HCT116 (cell line): ENCODE results near the gene GALE.

Experiments
- CTCF ChIP-seq, 3 experiments: fragments of 200-600 bp in 1 of 3; sonication (generic) in 1 of 3; IDR thresholded peaks in 2 of 3; conservative IDR thresholded peaks in 1 of 3; 2 replicates each; pipeline ENCODE4 v1.5.1; 2012 to 2017; ENCODE audit warnings: low read depth in 2 of 3, low read length in 2 of 3, antibody characterized with exemption in 1 of 3, borderline replicate concordance in 1 of 3, control low read depth in 1 of 3, mild to moderate bottlenecking in 1 of 3, mixed read lengths in 1 of 3, mixed run types in 1 of 3, moderate library complexity in 1 of 3; ENCODE audit not compliant: insufficient read depth in 1 of 3
- EZH2phosphoT487 ChIP-seq: fragments of 200-600 bp; IDR thresholded peaks from 2 replicates; pipeline ENCODE4 v1.6.1; 2018; ENCODE audit warnings: antibody characterized with exemption, borderline replicate concordance
- POLR2A ChIP-seq: IDR thresholded peaks from 2 replicates; pipeline ENCODE4 v1.7.0; 2011; ENCODE audit warnings: borderline replicate concordance; ENCODE audit not compliant: insufficient read depth, insufficient read length; ENCODE audit errors: extremely low read depth
- TCF7L2 ChIP-seq: IDR thresholded peaks from 2 replicates; pipeline ENCODE4 v1.7.0; 2011; ENCODE audit warnings: borderline replicate concordance, inconsistent platforms; ENCODE audit not compliant: insufficient read depth, insufficient read length; ENCODE audit errors: extremely low read depth
- ZBTB33 ChIP-seq: IDR thresholded peaks from 2 replicates; pipeline ENCODE4 v1.6.1; 2011; ENCODE audit warnings: mild to moderate bottlenecking, low read length, moderate library complexity; ENCODE audit not compliant: insufficient replicate concordance; ENCODE audit errors: extremely low read depth
- ZFX ChIP-seq: fragments of 450-650 bp; IDR thresholded peaks from 2 replicates; pipeline ENCODE4 v1.6.1; 2017

GRCh38 chr1:23803674-23804073 is 3.1 kb upstream of the GALE start:
- TF ChIP-seq EZH2phosphoT487 (no peak), TCF7L2 (no peak), CTCF (IDR thresholded peaks at IDR 0.05 in 2 of 3, conservative IDR thresholded peaks at IDR 0.05 in 1 of 3; ENCODE audit: borderline replicate concordance in 1 of 3, insufficient read depth in 1 of 3, low read depth in 2 of 3, low read length in 2 of 3) (no peak), ZFX (no peak), POLR2A (no peak), ZBTB33 (no peak)
